Osteoblast (primary cell): ENCODE results near the gene AFG3L2. TPM values are rescaled to one million over a fixed set of nuclear protein-coding genes. Genes with fewer than 3 reads are reported as not detected.

Experiments
- DNase-seq: peaks from one replicate; pipeline ENCODE4 v3.0.0; 2011; ENCODE audit warnings: low spot score, mixed read lengths; ENCODE audit not compliant: insufficient read length; ENCODE audit errors: missing footprints
- H2AFZ ChIP-seq: 2 replicates; pipeline ENCODE4 v1.6.0; 2011; ENCODE audit warnings: mild to moderate bottlenecking, low read length
- H3K27ac ChIP-seq: 2 replicates; pipeline ENCODE4 v1.5.1; 2011; ENCODE audit warnings: mild to moderate bottlenecking, low read depth, low read length, moderate library complexity
- H3K27me3 ChIP-seq: 2 replicates; pipeline ENCODE4 v1.6.0; 2012; ENCODE audit warnings: mild to moderate bottlenecking, control low read depth, inconsistent platforms, low read length, moderate library complexity; ENCODE audit not compliant: insufficient read depth
- H3K36me3 ChIP-seq: 2 replicates; pipeline ENCODE4 v1.5.1; 2011; ENCODE audit warnings: mild to moderate bottlenecking, low read length, control low read depth, moderate library complexity; ENCODE audit not compliant: insufficient read depth
- H3K4me1 ChIP-seq: 2 replicates; pipeline ENCODE4 v1.5.1; 2011; ENCODE audit warnings: mild to moderate bottlenecking, low read length, control low read depth, moderate library complexity; ENCODE audit not compliant: insufficient read depth
- H3K4me2 ChIP-seq: 2 replicates; pipeline ENCODE4 v1.6.0; 2011; ENCODE audit warnings: mild to moderate bottlenecking, low read length; ENCODE audit not compliant: insufficient read depth
- H3K4me3 ChIP-seq: fragments of 200-600 bp; sonication (generic); 3 replicates; pipeline ENCODE4 v1.5.1; 2012; ENCODE audit warnings: mild to moderate bottlenecking, low read length, inconsistent platforms; ENCODE audit not compliant: insufficient read depth
- H3K79me2 ChIP-seq: 2 replicates; pipeline ENCODE4 v1.6.0; 2012; ENCODE audit warnings: mild to moderate bottlenecking, low read length, control low read depth, inconsistent platforms; ENCODE audit not compliant: insufficient read depth
- H3K9me3 ChIP-seq: 2 replicates; pipeline ENCODE4 v1.5.1; 2011; ENCODE audit warnings: low read depth, low read length, control low read depth
- H4K20me1 ChIP-seq: 2 replicates; pipeline ENCODE4 v1.6.0; 2012; ENCODE audit warnings: mild to moderate bottlenecking, low read length, control low read depth; ENCODE audit not compliant: insufficient read depth
- total RNA-seq: library from RNA; depleted of rRNA; stranded (reverse); fragments of >200 nt; gene quantifications from 2 replicates; pipeline ENCODE4 v1.2.3, GENCODE V29; 2012
- TF ChIP-seq, protein P1 (sequence below): IDR thresholded peaks from 2 replicates; pipeline ENCODE4 v1.5.1; 2011; ENCODE audit warnings: mild to moderate bottlenecking, low read depth, low read length, moderate library complexity; ENCODE audit errors: extremely low read depth

AFG3L2 gene
- total RNA-seq, 1 donor = 65.5 TPM

DNA sequence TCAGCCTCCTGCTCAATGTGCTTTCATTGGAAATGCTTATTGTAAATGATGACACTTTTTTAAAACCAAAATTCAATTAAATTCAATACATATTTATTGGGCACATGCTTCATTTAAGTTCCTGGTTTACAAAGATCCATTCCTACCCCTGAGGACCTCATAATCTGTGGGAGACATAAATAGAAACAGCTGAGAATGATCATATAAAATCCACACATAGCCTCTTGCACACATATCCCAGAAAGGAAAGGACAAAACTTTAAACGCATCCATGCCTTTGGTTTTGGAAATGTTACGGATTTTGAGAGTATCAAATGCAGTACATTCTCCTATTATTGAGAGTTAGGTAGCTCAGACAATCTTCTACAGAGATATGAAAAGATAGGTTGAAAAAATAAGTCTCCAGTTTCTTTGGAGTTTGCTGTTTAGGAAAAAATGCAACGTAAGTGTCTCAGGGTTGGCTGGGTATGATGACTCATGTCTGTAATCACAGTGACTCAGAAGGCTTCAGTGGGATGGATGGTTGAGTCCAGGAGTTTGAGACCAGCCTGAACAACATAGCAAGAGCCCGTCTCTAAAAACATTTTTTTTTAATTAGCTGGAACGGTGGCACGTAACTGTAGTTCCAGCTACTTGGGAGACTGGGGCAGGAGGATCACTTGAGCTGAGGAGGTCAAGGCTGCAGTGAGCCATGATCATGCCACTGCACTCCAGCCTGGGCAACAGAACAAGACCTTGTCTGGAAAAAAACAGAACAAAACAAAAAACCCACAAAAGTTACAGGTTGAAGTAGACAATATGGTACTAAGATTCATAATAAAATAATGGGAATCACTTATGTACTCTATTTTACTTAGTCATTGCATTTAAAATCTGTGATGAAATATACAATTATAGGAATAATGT is 26.8 kb upstream of the AFG3L2 start:
- Histone ChIP-seq H3K36me3 (no peaks in the 10 kb centered on the region), H3K27ac (peak overlapping the region; percentile 48), H3K4me2 (peak overlapping the region; percentile 33), H3K4me1 (peaks cover 15% of the 10 kb centered on the region), H3K79me2 (peaks cover 7% of the 10 kb centered on the region), H2AFZ (peak overlapping the region; percentile 3), H3K27me3 (no peaks in the 10 kb centered on the region), H3K4me3 (no peak overlapping the region), H4K20me1 (no peaks in the 10 kb centered on the region), H3K9me3 (no peaks in the 10 kb centered on the region)
- TF ChIP-seq, protein P1, sequence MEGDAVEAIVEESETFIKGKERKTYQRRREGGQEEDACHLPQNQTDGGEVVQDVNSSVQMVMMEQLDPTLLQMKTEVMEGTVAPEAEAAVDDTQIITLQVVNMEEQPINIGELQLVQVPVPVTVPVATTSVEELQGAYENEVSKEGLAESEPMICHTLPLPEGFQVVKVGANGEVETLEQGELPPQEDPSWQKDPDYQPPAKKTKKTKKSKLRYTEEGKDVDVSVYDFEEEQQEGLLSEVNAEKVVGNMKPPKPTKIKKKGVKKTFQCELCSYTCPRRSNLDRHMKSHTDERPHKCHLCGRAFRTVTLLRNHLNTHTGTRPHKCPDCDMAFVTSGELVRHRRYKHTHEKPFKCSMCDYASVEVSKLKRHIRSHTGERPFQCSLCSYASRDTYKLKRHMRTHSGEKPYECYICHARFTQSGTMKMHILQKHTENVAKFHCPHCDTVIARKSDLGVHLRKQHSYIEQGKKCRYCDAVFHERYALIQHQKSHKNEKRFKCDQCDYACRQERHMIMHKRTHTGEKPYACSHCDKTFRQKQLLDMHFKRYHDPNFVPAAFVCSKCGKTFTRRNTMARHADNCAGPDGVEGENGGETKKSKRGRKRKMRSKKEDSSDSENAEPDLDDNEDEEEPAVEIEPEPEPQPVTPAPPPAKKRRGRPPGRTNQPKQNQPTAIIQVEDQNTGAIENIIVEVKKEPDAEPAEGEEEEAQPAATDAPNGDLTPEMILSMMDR = no peak
- DNase-seq = peak; percentile 86

DNA sequence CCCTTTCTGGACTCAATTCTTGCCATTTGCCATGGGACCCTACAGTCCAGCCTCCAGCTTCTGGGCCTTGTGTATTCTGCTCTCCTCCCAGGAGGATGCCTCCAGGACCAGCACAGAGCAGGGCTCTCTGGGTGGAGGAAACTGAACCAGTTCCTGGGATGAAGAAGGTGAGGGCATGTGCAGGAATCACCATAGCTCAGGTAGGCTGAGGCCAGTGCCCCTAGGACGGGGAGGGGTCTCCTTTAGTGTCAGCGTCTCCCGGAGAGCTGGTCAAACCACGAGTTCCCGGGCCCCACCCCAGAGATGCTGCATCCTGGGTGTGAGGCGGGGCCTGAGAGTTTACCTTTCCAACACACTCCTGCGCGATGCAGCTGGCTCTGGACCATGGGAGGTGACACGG is 24.9 kb upstream of the AFG3L2 start:
- Histone ChIP-seq H3K4me2 (no peak overlapping the region), H3K79me2 (no peaks in the 10 kb centered on the region), H3K4me1 (peaks cover 13% of the 10 kb centered on the region), H2AFZ (no peak overlapping the region), H3K4me3 (no peak overlapping the region), H3K36me3 (no peaks in the 10 kb centered on the region), H4K20me1 (no peaks in the 10 kb centered on the region), H3K9me3 (no peaks in the 10 kb centered on the region), H3K27me3 (no peaks in the 10 kb centered on the region), H3K27ac (no peak overlapping the region)
- DNase-seq = no peak
- TF ChIP-seq, protein P1 = no peak

DNA sequence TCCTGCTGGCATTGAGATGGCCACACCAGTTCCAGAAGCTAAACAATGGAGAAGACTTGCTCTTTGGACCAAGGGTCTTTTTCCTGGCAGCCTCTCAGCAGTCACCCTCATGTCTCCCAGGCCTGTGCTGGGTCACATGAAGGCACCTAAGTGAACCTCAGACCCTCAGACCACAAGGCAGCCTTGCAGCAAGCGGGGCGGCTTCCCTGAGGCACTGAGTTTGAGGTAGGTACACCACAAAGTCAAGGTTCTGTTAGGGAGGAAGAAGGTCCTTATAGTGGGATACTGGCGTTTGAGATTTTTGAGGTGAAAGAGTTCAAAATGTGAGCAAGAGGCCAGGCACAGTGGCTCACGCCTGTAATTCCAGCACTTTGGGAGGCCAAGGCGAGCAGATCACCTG is 22.2 kb upstream of the AFG3L2 start:
- H3K79me2 ChIP-seq = no peaks in the 10 kb centered on the region

DNA sequence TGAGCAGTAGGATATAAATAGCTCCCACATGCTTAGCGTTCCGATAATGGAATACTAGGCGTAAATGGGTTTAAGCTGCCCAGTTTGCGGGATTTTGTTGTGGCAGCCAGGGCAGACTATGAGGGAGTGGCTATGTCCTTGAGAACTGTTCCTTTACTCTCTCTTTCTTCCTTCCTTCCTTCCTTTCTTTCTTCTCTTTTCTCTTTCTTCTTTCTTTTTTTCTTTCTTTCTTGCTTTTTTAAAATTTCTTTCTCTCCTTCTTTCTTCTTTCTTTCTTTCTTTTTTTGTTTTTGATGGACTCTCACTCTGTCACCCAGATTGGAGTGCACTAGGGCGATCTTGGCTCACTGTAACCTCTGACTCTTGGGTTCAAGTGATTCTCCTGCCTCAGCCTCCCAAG is 21.6 kb upstream of the AFG3L2 start:
- TF ChIP-seq, protein P1 = no peak
- H3K9me3 ChIP-seq = no peaks in the 10 kb centered on the region
- no peak overlapping the region for H2AFZ ChIP-seq
- H3K27ac ChIP-seq = no peak overlapping the region
- no peaks in the 10 kb centered on the region for H3K27me3 ChIP-seq
- H4K20me1 ChIP-seq = no peaks in the 10 kb centered on the region
- peaks cover 13% of the 10 kb centered on the region for H3K4me1 ChIP-seq
- no peak overlapping the region for H3K4me3 ChIP-seq
- no peaks in the 10 kb centered on the region for H3K36me3 ChIP-seq
- H3K79me2 ChIP-seq = no peaks in the 10 kb centered on the region
- no peak for DNase-seq
- no peak overlapping the region for H3K4me2 ChIP-seq

More for the DNA sequence above, 22.2 kb upstream of the AFG3L2 start:
- H3K36me3 ChIP-seq = no peaks in the 10 kb centered on the region
- DNase-seq = no peak
- no peak overlapping the region for H3K27ac ChIP-seq
- H3K4me3 ChIP-seq = no peak overlapping the region
- no peaks in the 10 kb centered on the region for H4K20me1 ChIP-seq
- no peaks in the 10 kb centered on the region for H3K27me3 ChIP-seq
- TF ChIP-seq, protein P1 = no peak
- no peak overlapping the region for H2AFZ ChIP-seq
- H3K4me2 ChIP-seq = no peak overlapping the region
- no peaks in the 10 kb centered on the region for H3K9me3 ChIP-seq
- H3K4me1 ChIP-seq = peaks cover 12% of the 10 kb centered on the region
